HepG2 (cell line): ENCODE measurements around the gene ZFAND6. TPM values are rescaled to one million over a fixed set of nuclear protein-coding genes. Genes with fewer than 3 reads are reported as not detected.

Experiments
- GFI1 ChIP-seq: sonication (generic); formaldehyde crosslinking; IDR thresholded peaks from 2 replicates; pipeline ENCODE4 v1.5.0; 2020; ENCODE audit warnings: missing genetic modification reagents, mild to moderate bottlenecking, borderline replicate concordance
- ZNF318 ChIP-seq: sonication (generic); formaldehyde crosslinking; IDR thresholded peaks from 2 replicates; pipeline ENCODE4 v1.4.0; 2020; ENCODE audit warnings: mild to moderate bottlenecking, missing genetic modification reagents
- polyA plus RNA-seq, 8 experiments: library from polyadenylated mRNA; depleted of rRNA in 3 of 8; stranded (reverse) in 7 of 8; unstranded in 1 of 8; fragments of >200 nt; fragmentation: Illumina TruSeq in 4 of 8; extraction: Trizol in 4 of 8; gene quantifications; 2 replicates each; pipeline versions ENCODE4 v1.2.1 to v1.2.3, GENCODE V29; 2011 to 2016; ENCODE audit warnings: low read depth in 4 of 8, missing spikeins in 1 of 8, mixed read lengths in 1 of 8; ENCODE audit not compliant: insufficient read depth in 1 of 8
- total RNA-seq, 5 experiments: library from RNA; depleted of rRNA; stranded (reverse); fragments of >200 nt; fragmentation: Illumina TruSeq; extraction: Trizol; gene quantifications; 2 replicates each; pipeline ENCODE4 v1.2.3, GENCODE V29; 2016; ENCODE audit warnings: low read depth in 1 of 5
- TF ChIP-seq, protein P1 (sequence below): sonication (generic); formaldehyde crosslinking; IDR thresholded peaks from 2 replicates; pipeline ENCODE4 v1.4.0; 2020; ENCODE audit warnings: missing genetic modification reagents
- TF ChIP-seq, protein P2 (sequence below), 2 experiments: fragments of 450-650 bp in 1 of 2; sonication (generic) in 1 of 2; formaldehyde crosslinking in 1 of 2; IDR thresholded peaks; 2 replicates each; pipeline versions ENCODE4 v1.6.1 to v1.8.0; 2016 to 2022; ENCODE audit warnings: antibody characterized with exemption in 1 of 2, mild to moderate bottlenecking in 1 of 2, missing genetic modification reagents in 1 of 2

The ZFAND6 gene
- total and polyA plus RNA-seq, 2 of the 13 experiments (the other 11 are each of a cell fraction or from before 2014, with no cell fraction given) = 84.2 to 115 TPM

GRCh38 chr15:80161468-80162016 is 102.1 kb downstream of the ZFAND6 start (continued):
- TF ChIP-seq, protein P1, sequence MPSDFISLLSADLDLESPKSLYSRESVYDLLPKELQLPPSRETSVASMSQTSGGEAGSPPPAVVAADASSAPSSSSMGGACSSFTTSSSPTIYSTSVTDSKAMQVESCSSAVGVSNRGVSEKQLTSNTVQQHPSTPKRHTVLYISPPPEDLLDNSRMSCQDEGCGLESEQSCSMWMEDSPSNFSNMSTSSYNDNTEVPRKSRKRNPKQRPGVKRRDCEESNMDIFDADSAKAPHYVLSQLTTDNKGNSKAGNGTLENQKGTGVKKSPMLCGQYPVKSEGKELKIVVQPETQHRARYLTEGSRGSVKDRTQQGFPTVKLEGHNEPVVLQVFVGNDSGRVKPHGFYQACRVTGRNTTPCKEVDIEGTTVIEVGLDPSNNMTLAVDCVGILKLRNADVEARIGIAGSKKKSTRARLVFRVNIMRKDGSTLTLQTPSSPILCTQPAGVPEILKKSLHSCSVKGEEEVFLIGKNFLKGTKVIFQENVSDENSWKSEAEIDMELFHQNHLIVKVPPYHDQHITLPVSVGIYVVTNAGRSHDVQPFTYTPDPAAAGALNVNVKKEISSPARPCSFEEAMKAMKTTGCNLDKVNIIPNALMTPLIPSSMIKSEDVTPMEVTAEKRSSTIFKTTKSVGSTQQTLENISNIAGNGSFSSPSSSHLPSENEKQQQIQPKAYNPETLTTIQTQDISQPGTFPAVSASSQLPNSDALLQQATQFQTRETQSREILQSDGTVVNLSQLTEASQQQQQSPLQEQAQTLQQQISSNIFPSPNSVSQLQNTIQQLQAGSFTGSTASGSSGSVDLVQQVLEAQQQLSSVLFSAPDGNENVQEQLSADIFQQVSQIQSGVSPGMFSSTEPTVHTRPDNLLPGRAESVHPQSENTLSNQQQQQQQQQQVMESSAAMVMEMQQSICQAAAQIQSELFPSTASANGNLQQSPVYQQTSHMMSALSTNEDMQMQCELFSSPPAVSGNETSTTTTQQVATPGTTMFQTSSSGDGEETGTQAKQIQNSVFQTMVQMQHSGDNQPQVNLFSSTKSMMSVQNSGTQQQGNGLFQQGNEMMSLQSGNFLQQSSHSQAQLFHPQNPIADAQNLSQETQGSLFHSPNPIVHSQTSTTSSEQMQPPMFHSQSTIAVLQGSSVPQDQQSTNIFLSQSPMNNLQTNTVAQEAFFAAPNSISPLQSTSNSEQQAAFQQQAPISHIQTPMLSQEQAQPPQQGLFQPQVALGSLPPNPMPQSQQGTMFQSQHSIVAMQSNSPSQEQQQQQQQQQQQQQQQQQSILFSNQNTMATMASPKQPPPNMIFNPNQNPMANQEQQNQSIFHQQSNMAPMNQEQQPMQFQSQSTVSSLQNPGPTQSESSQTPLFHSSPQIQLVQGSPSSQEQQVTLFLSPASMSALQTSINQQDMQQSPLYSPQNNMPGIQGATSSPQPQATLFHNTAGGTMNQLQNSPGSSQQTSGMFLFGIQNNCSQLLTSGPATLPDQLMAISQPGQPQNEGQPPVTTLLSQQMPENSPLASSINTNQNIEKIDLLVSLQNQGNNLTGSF (CRISPR knock-in tag) = no peak
- TF ChIP-seq GFI1 (CRISPR knock-in tag) (no peak), ZNF318 (no peak)
- TF ChIP-seq, protein P2, sequence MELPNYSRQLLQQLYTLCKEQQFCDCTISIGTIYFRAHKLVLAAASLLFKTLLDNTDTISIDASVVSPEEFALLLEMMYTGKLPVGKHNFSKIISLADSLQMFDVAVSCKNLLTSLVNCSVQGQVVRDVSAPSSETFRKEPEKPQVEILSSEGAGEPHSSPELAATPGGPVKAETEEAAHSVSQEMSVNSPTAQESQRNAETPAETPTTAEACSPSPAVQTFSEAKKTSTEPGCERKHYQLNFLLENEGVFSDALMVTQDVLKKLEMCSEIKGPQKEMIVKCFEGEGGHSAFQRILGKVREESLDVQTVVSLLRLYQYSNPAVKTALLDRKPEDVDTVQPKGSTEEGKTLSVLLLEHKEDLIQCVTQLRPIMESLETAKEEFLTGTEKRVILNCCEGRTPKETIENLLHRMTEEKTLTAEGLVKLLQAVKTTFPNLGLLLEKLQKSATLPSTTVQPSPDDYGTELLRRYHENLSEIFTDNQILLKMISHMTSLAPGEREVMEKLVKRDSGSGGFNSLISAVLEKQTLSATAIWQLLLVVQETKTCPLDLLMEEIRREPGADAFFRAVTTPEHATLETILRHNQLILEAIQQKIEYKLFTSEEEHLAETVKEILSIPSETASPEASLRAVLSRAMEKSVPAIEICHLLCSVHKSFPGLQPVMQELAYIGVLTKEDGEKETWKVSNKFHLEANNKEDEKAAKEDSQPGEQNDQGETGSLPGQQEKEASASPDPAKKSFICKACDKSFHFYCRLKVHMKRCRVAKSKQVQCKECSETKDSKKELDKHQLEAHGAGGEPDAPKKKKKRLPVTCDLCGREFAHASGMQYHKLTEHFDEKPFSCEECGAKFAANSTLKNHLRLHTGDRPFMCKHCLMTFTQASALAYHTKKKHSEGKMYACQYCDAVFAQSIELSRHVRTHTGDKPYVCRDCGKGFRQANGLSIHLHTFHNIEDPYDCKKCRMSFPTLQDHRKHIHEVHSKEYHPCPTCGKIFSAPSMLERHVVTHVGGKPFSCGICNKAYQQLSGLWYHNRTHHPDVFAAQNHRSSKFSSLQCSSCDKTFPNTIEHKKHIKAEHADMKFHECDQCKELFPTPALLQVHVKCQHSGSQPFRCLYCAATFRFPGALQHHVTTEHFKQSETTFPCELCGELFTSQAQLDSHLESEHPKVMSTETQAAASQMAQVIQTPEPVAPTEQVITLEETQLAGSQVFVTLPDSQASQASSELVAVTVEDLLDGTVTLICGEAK (IDR thresholded peaks at IDR 0.05) = no peak
- TF ChIP-seq, protein P2 (CRISPR knock-in tag; IDR thresholded peaks at IDR 0.05) = no peak
